CD4-positive, alpha-beta T cell (primary cell): ENCODE measurements around the gene CCDC51. TPM values are rescaled to one million over a fixed set of nuclear protein-coding genes. Genes with fewer than 3 reads are reported as not detected.

Experiments
- ATAC-seq: fragments of 200-7000 bp; cut with Tn5 transposase; one replicate; pipeline ENCODE4 v1.10.0; 2022; ENCODE audit warnings: mild to moderate bottlenecking; ENCODE audit not compliant: poor library complexity
- CTCF ChIA-PET: fragments of 350-600 bp; sonication (Branson Sonifier 250); formaldehyde crosslinking; loops from one replicate; lab custom pipeline; 2021; ENCODE audit warnings: antibody characterized with exemption, inconsistent platforms; lab: Charles Lee
- POLR2A ChIA-PET: fragments of 350-600 bp; sonication (Branson Sonifier 250); formaldehyde crosslinking; loops from one replicate; lab custom pipeline; 2021; ENCODE audit warnings: antibody characterized with exemption, inconsistent platforms; lab: Charles Lee
- DNase-seq, 14 experiments: peaks; one replicate each; pipeline ENCODE4 v3.0.0-alpha.2; 2013 to 2020; ENCODE audit warnings: mixed read lengths in 2 of 14
- H3K27ac ChIP-seq, 2 donors: one replicate each; pipeline versions ENCODE4 v1.5.1 to v1.7.0; 2013; ENCODE audit warnings: low read length in 2 of 2, low read depth in 1 of 2, mild to moderate bottlenecking in 1 of 2
- H3K27me3 ChIP-seq, 2 experiments: 1 replicate in 1 of 2; 2 replicates in 1 of 2; pipeline versions ENCODE4 v1.6.1 to v1.7.0; 2013; ENCODE audit warnings: low read length in 2 of 2, control low read depth in 1 of 2, mild to moderate bottlenecking in 1 of 2, moderate library complexity in 1 of 2; ENCODE audit not compliant: insufficient read depth in 2 of 2, control insufficient read depth in 1 of 2
- H3K36me3 ChIP-seq: one replicate; pipeline ENCODE4 v1.6.1; 2013; ENCODE audit warnings: low read length, control low read depth; ENCODE audit not compliant: insufficient read depth
- H3K4me1 ChIP-seq: one replicate; pipeline ENCODE4 v1.6.1; 2013; ENCODE audit warnings: low read length, control low read depth; ENCODE audit not compliant: insufficient read depth
- H3K4me3 ChIP-seq: one replicate; pipeline ENCODE4 v1.5.1; 2013; ENCODE audit warnings: mild to moderate bottlenecking, low read length, moderate library complexity
- H3K9me3 ChIP-seq, 2 experiments: 1 replicate in 1 of 2; 2 replicates in 1 of 2; pipeline versions ENCODE4 v1.6.1 to v1.7.0; 2013; ENCODE audit warnings: low read length in 2 of 2, mild to moderate bottlenecking in 2 of 2, control low read depth in 1 of 2, moderate library complexity in 1 of 2; ENCODE audit not compliant: control insufficient read depth in 1 of 2, insufficient read depth in 1 of 2
- H3K27ac Mint-ChIP-seq: one replicate; pipeline ENCODE4 v1.8.0; 2020; ENCODE audit warnings: mixed read lengths
- H3K27me3 Mint-ChIP-seq: one replicate; pipeline ENCODE4 v1.8.0; 2021; ENCODE audit warnings: mixed read lengths
- H3K36me3 Mint-ChIP-seq: one replicate; pipeline ENCODE4 v1.8.0; 2021; ENCODE audit warnings: low read depth, mixed read lengths
- H3K4me1 Mint-ChIP-seq: one replicate; pipeline ENCODE4 v1.8.0; 2021; ENCODE audit warnings: low read depth, mixed read lengths
- H3K4me3 Mint-ChIP-seq: one replicate; pipeline ENCODE4 v1.8.0; 2020; ENCODE audit warnings: mild to moderate bottlenecking, mixed read lengths
- H3K9me3 Mint-ChIP-seq: one replicate; pipeline ENCODE4 v1.8.0; 2020; ENCODE audit warnings: mixed read lengths
- CTCF ChIP-seq: fragments of 200-600 bp; IDR thresholded peaks from one replicate; pipeline ENCODE4 v1.8.0; 2022; ENCODE audit warnings: antibody characterized with exemption, mild to moderate bottlenecking
- intact Hi-C, 2 experiments: fragments of 100-400 bp; cut with DNase I in 1 of 2; cut with micrococcal nuclease in 1 of 2; formaldehyde crosslinking; loops; one replicate each; pipeline versions ENCODE4 v1.15.1 to v1.9.0; 2023 to 2025; cut with DNase I, micrococcal nuclease
- total RNA-seq, 174 experiments: library from RNA in 2 of 174; stranded (reverse) in 2 of 174; gene quantifications; one replicate each; pipeline ENCODE4 v1.2.3 and lab custom pipeline; 2021 to 2026

The CCDC51 gene
- total RNA-seq, 2 experiments from 2014 or later, result 5.5 to 5.8 TPM

DNA sequence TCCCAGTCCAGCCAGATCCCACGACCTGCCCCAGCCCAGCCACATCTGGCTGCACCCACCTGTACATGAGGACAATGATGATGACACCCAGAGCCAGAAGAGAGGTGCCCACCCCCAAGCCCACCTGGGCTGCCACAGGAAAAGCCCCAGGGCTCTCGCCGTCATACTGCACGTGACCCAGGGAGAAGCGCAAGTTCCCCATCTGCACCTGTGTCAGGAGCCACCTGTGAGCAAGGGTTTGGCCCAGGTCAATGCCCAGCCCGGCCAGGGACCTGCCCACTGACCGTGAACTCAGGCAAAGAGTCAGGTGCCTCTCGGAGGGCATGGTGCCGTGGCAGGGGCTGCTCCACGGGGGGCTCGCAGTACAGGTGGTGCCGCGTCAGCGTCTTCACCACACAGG, 26.3 kb downstream of the CCDC51 start:
- H3K27ac ChIP-seq, result no peak overlapping the region
- no peaks in the 10 kb centered on the region for H3K4me1 ChIP-seq
- POLR2A ChIA-PET, result no interaction called here
- H3K4me3 ChIP-seq, result no peak overlapping the region
- Mint-ChIP-seq H3K27ac (no peak overlapping the region), H3K9me3 (no peaks in the 10 kb centered on the region), H3K27me3 (no peaks in the 10 kb centered on the region), H3K4me1 (no peaks in the 10 kb centered on the region), H3K4me3 (no peak overlapping the region), H3K36me3 (no peaks in the 10 kb centered on the region)
- CTCF ChIA-PET, result interaction anchor here (1.3 kb wide), 1 partner anchor 22 kb away, joined by 4 read pairs; no protein-coding TSS in a partner anchor
- H3K9me3 ChIP-seq, result no peaks in the 10 kb centered on the region
- no peak for TF ChIP-seq CTCF
- H3K27me3 ChIP-seq, result no peaks in the 10 kb centered on the region
- DNase-seq (peak in 1 of 14 experiments; percentile 0), ATAC-seq (no peak)
- no peaks in the 10 kb centered on the region for H3K36me3 ChIP-seq
- intact Hi-C loops, result no loop called here

GRCh38 chr3:48413086-48413485, 26.8 kb downstream of the CCDC51 start:
- Mint-ChIP-seq H3K4me3 (no peak overlapping the region), H3K4me1 (no peaks in the 10 kb centered on the region), H3K36me3 (no peaks in the 10 kb centered on the region), H3K27me3 (no peaks in the 10 kb centered on the region), H3K27ac (no peak overlapping the region), H3K9me3 (no peaks in the 10 kb centered on the region)
- no peak for TF ChIP-seq CTCF
- H3K36me3 ChIP-seq, result no peaks in the 10 kb centered on the region
- no peaks in the 10 kb centered on the region for H3K27me3 ChIP-seq
- no peak for ATAC-seq
- intact Hi-C loops, result no loop called here
- H3K4me3 ChIP-seq, result no peak overlapping the region
- no peaks in the 10 kb centered on the region for H3K4me1 ChIP-seq
- CTCF ChIA-PET, result interaction anchor here (1.3 kb wide), 1 partner anchor 23 kb away, joined by 4 read pairs; no protein-coding TSS in a partner anchor
- H3K27ac ChIP-seq, result no peak overlapping the region
- DNase-seq, result peak in 1 of 14 experiments; percentile 0
- no peaks in the 10 kb centered on the region for H3K9me3 ChIP-seq
- POLR2A ChIA-PET, result no interaction called here

DNA sequence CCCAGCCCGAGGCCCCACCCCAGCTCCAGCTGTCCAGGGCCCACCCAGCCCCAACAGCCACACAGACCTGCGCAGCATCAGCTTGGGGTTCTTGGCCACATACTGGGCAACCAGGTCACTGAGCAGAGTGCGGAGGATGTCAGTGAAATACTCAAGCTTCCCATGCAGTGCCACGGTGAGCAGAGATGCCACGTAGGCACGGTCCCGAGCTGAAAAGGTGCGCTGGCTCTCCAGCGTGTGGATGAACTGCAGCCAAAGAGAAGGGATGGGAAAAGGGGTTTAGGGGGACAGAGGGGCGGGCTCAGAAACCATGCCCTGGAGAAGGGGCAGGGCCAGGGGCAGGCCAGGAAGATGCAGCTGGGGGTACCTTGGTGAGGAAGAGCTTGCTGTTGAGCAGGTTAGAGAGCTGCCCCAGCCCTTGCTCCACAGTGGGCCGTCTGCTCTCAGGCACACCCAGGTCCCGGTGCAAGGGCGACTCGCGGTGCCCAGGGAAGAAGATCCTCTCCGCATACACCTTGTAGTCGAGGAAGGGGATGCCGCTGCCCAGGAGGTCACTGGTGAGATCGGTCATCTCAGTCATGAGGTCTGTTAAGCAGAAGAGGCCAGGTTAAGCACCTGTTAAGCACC, 27.4 kb downstream of the CCDC51 start:
- Mint-ChIP-seq H3K36me3 (no peaks in the 10 kb centered on the region), H3K4me1 (no peaks in the 10 kb centered on the region), H3K27ac (no peak overlapping the region), H3K4me3 (no peak overlapping the region), H3K27me3 (no peaks in the 10 kb centered on the region), H3K9me3 (no peaks in the 10 kb centered on the region)
- Histone ChIP-seq H3K27ac (no peak overlapping the region), H3K36me3 (no peaks in the 10 kb centered on the region), H3K4me3 (no peak overlapping the region), H3K9me3 (no peaks in the 10 kb centered on the region), H3K4me1 (no peaks in the 10 kb centered on the region), H3K27me3 (no peaks in the 10 kb centered on the region)
- CTCF ChIA-PET, result interaction anchor here (1.3 kb wide), 1 partner anchor 23 kb away, joined by 4 read pairs; no protein-coding TSS in a partner anchor
- TF ChIP-seq CTCF, result no peak
- POLR2A ChIA-PET, result no interaction called here
- ATAC-seq, result no peak
- intact Hi-C loops, result no loop called here
- peak in 2 of 14 experiments; percentile 2 for DNase-seq
